Fibroblast of villous mesenchyme (primary cell): ENCODE results near the gene ZFP92. TPM values are rescaled to one million over a fixed set of nuclear protein-coding genes. Genes with fewer than 3 reads are reported as not detected.
"Not testable (repeated sequence)": the region's sequence is repeated elsewhere in the genome, so short reads cannot be mapped to it uniquely, and the experiment has no call there.

Experiments
- DNase-seq: peaks from one replicate; pipeline ENCODE4 v3.0.0-alpha.2; 2010; ENCODE audit warnings: low read depth
- H3K4me3 ChIP-seq: 2 replicates; pipeline ENCODE4 v1.5.1; 2011; ENCODE audit warnings: low read depth, mild to moderate bottlenecking, low read length
- CTCF ChIP-seq: IDR thresholded peaks from 2 replicates; pipeline ENCODE4 v1.5.1; 2012; ENCODE audit warnings: low read depth, mild to moderate bottlenecking, low read length; ENCODE audit not compliant: insufficient read depth
- total RNA-seq: library from RNA; depleted of rRNA; stranded (reverse); fragments of >200 nt; gene quantifications from 2 replicates; pipeline ENCODE4 v1.2.3, GENCODE V29; 2012

The ZFP92 gene
- total RNA-seq, 1 donor = 0.43 TPM

DNA sequence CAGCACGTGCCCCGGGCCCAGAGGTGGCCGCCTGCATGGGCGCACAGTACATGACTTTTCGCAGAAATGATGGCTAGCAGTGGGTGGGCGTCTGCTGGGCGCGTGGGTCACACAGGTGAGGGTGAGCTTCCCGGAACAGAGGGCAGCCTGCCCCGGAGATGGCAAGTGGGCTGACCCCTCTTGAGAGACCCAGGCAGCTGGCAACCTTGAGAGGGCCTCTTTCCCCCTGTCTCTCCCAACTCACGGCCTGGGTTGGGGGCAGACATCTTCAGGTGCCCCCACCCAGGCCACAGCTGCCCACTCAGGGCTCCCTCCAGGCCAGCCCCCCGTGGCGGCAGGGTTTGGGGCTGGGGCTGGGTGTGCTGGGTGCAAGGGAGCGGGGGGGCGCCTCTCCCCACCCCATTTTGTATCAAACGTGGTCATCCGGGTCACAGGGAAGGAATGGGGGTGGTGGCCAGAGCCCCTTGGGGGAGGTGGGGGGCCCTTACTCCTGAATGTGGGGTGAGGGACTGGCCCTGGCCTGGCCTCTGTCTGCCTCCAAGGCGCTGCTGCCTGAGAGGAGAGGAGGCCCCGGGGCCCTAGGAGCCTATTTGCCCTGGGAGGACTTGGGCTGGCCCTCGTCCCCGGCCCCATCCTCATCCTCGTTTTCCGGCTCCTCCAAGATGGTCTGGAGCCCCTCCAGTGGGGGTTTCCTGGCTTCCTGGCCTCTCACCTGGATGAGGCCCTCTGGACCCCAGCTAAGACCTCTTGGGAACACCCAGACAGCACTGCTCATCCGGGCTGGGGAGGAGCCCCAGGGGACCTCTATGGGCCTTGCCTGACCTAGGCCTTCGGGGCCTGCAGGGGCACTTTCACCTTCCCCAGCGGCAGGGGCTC, 14.7 kb upstream of the ZFP92 start:
- no peak for DNase-seq
- no peak for TF ChIP-seq CTCF
- H3K4me3 ChIP-seq = no peak overlapping the region

DNA sequence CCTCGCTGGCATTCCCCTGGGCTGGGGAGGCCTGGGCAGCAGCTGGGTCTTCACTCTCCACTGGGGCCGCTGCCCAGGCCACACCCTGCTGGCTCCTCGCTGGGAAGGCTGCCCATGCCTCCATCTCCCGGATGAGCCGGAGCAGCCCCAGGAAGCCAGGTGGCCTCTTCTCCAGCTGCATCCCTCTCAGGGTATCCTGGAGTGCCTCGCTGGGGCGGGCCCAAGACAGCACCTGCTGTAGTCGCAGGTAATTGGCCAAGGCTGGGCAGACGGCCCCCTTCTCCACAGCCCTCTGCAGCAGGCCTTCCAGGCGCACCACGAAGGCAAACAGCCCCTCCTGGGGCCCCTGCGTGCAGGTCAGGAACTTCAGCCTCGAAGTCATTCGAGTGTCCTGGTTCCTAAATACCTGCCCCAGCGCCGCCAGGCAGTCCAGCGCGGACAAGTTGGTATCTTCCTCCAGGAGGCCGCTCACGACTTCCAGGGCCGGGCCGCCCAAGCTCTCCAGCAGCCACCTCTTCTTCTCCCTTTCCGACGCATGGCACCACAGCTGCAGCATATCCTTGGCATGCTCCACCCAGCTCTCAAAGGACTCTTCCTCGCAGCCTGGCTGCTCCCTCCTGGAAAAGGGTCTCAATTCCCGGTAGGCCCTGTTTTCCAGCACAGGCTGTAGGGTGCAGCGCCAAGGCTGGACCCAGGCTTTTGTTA, 13.9 kb upstream of the ZFP92 start:
- no peak overlapping the region for H3K4me3 ChIP-seq
- TF ChIP-seq CTCF = no peak
- no peak for DNase-seq

- DNase-seq = no peak
- no peak for TF ChIP-seq CTCF
- H3K4me3 ChIP-seq = no peak overlapping the region
Observed at GRCh38 chrX:153398275-153398960, 12.9 kb upstream of the ZFP92 start.

- DNase-seq = peak; percentile 8
- TF ChIP-seq CTCF = peak; percentile 69
- H3K4me3 ChIP-seq = no peak overlapping the region
Observed at GRCh38 chrX:153400146-153401132, 10.8 kb upstream of the ZFP92 start.

GRCh38 chrX:153401133-153401764, 10.0 kb upstream of the ZFP92 start, which contains the start of gene PNMA6E:
Gene PNMA6E (minus strand): TSS chrX:153401350. CDS start chrX:153398849, 2,501 bp downstream.
- TF ChIP-seq CTCF = no peak
- no peak within 1 kb of the TSS for H3K4me3 ChIP-seq
- no peak for DNase-seq

DNA sequence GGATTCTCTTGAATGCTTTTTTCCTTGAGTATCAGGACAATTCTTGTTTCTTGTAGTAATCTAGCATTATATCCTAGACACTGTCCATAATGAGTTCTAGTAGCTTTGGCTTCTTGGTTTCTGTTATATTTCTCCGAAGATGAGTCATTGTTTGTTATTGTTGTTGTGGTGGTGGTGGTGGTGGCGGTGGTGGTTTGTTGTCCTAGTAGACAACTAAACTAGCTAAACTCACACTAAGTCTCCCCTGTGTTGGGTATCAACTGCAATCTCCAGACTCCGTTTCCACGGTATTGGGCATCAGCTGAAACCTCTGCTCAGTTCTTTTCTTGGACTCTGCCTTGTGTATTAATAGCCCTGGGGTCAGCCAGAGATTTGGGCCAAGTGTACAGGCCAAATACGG, 6.9 kb upstream of the ZFP92 start:
- not testable (repeated sequence) for H3K4me3 ChIP-seq, DNase-seq
